ENCODE measurements around the gene ST8SIA5.

Gene ST8SIA5

GRCh38 chr18:46738491-46738890 is 18.4 kb downstream of the ST8SIA5 start:
- DNase-seq: no peak

GRCh38 chr18:46736736-46737135 is 20.1 kb downstream of the ST8SIA5 start:
- DNase-seq: no peak

GRCh38 chr18:46736135-46736534 is 20.7 kb downstream of the ST8SIA5 start:
- no peak for DNase-seq

GRCh38 chr18:46734981-46735380 is 21.9 kb downstream of the ST8SIA5 start:
- DNase-seq: no peak

- no peak for DNase-seq
These were observed 23.0 kb downstream of the ST8SIA5 start for GRCh38 chr18:46733872-46734271.

- DNase-seq: no peak
These were observed 24.1 kb downstream of the ST8SIA5 start for GRCh38 chr18:46732801-46733200.

GRCh38 chr18:46732201-46732600 is 24.7 kb downstream of the ST8SIA5 start:
- no peak for DNase-seq

GRCh38 chr18:46731316-46731715 is 25.5 kb downstream of the ST8SIA5 start:
- DNase-seq: no peak

- DNase-seq: no peak
These were observed 28.5 kb downstream of the ST8SIA5 start for GRCh38 chr18:46728219-46728930.

GRCh38 chr18:46727177-46727576 is 29.7 kb downstream of the ST8SIA5 start:
- DNase-seq: no peak

- no peak for DNase-seq
These were observed 31.5 kb downstream of the ST8SIA5 start for GRCh38 chr18:46725310-46725709.

GRCh38 chr18:46723856-46724415 is 32.9 kb downstream of the ST8SIA5 start:
- DNase-seq: no peak

GRCh38 chr18:46722051-46722450 is 34.8 kb downstream of the ST8SIA5 start:
- DNase-seq: no peak

GRCh38 chr18:46721331-46721730 is 35.5 kb downstream of the ST8SIA5 start:
- DNase-seq: no peak

- no peak for DNase-seq
These were observed 36.3 kb downstream of the ST8SIA5 start for GRCh38 chr18:46720521-46720920.

GRCh38 chr18:46720092-46720491 is 36.8 kb downstream of the ST8SIA5 start:
- DNase-seq: no peak

- no peak for DNase-seq
These were observed 37.5 kb downstream of the ST8SIA5 start for GRCh38 chr18:46719388-46719787.

GRCh38 chr18:46718501-46719341 is 38.1 kb downstream of the ST8SIA5 start:
- no peak for DNase-seq

- DNase-seq: no peak
These were observed 40.0 kb downstream of the ST8SIA5 start for GRCh38 chr18:46716827-46717226.

- DNase-seq: no peak
These were observed 40.5 kb downstream of the ST8SIA5 start for GRCh38 chr18:46716336-46716735.

- DNase-seq: no peak
These were observed 41.8 kb downstream of the ST8SIA5 start for GRCh38 chr18:46715062-46715461.

GRCh38 chr18:46712406-46712805 is 44.4 kb downstream of the ST8SIA5 start:
- no peak for DNase-seq

GRCh38 chr18:46711444-46711863 is 45.4 kb downstream of the ST8SIA5 start:
- DNase-seq: no peak

- no peak for DNase-seq
These were observed 49.9 kb downstream of the ST8SIA5 start for GRCh38 chr18:46706968-46707367.
